HEK293T (cell line): Measurements from ENCODE around the gene PIH1D1.

Experiments used
- ARNT ChIP-seq: fragments of 450-650 bp; IDR thresholded peaks from 2 replicates; pipeline ENCODE4 v1.6.1; 2017; ENCODE audit warnings: mild to moderate bottlenecking
- ELF4 ChIP-seq: fragments of 450-650 bp; IDR thresholded peaks from 2 replicates; pipeline ENCODE4 v1.6.1; 2017; ENCODE audit warnings: antibody characterized with exemption
- LEF1 ChIP-seq: fragments of 450-650 bp; IDR thresholded peaks from 2 replicates; pipeline ENCODE4 v1.6.1; 2017; ENCODE audit warnings: mild to moderate bottlenecking, borderline replicate concordance
- PKNOX1 ChIP-seq: fragments of 450-650 bp; IDR thresholded peaks from 2 replicates; pipeline ENCODE4 v1.6.1; 2016
- SP1 ChIP-seq: fragments of 450-650 bp; IDR thresholded peaks from 2 replicates; pipeline ENCODE4 v1.6.1; 2017
- SUZ12 ChIP-seq: fragments of 450-650 bp; IDR thresholded peaks from 2 replicates; pipeline ENCODE4 v1.6.1; 2016; ENCODE audit warnings: mild to moderate bottlenecking
- TARDBP ChIP-seq: fragments of 450-650 bp; IDR thresholded peaks from 2 replicates; pipeline ENCODE4 v1.6.1; 2016

GRCh38 chr19:49462492-49462891, 10.9 kb upstream of the PIH1D1 start:
- TF ChIP-seq TARDBP (no peak), SP1 (no peak), LEF1 (no peak), ELF4 (no peak), ARNT (no peak), PKNOX1 (no peak), SUZ12 (no peak)
